WTC11 (cell line): ENCODE measurements around the gene CEMIP. TPM values are rescaled to one million over a fixed set of nuclear protein-coding genes. Genes with fewer than 3 reads are reported as not detected.

Experiments used
- ATAC-seq: fragments of 200-7000 bp; cut with Tn5 transposase; 2 replicates; pipeline ENCODE4 v1.10.0; 2021; ENCODE audit warnings: mild to moderate bottlenecking, moderate library complexity
- CTCF ChIA-PET: fragments of 300-600 bp; sonication (Branson Sonifier 250); formaldehyde crosslinking; loops from one replicate; lab custom pipeline; 2021; ENCODE audit warnings: antibody characterized with exemption; lab: Charles Lee
- POLR2A ChIA-PET: fragments of 350-600 bp; sonication (Branson Sonifier 250); formaldehyde crosslinking; loops from one replicate; lab custom pipeline; 2021; ENCODE audit warnings: antibody characterized with exemption; lab: Charles Lee
- DNase-seq: peaks from one replicate; pipeline ENCODE4 v3.0.0; 2021; ENCODE audit warnings: low spot score
- H3K27ac Mint-ChIP-seq: 2 replicates; pipeline ENCODE4 v1.8.0; 2021; ENCODE audit warnings: mixed read lengths
- H3K27me3 Mint-ChIP-seq: 2 replicates; pipeline ENCODE4 v1.8.0; 2021; ENCODE audit warnings: low read depth, mild to moderate bottlenecking, moderate library complexity, mixed read lengths
- H3K36me3 Mint-ChIP-seq: 2 replicates; pipeline ENCODE4 v1.8.0; 2021; ENCODE audit warnings: mixed read lengths
- H3K4me1 Mint-ChIP-seq: 2 replicates; pipeline ENCODE4 v1.8.0; 2022; ENCODE audit warnings: mixed read lengths
- H3K4me3 Mint-ChIP-seq: 2 replicates; pipeline ENCODE4 v1.8.0; 2021; ENCODE audit warnings: mild to moderate bottlenecking, moderate library complexity, mixed read lengths
- H3K9me3 Mint-ChIP-seq: 2 replicates; pipeline ENCODE4 v1.8.0; 2021; ENCODE audit warnings: mixed read lengths
- AR ChIP-seq: fragments of 250-450 bp; sonication (Bioruptor Pico); IDR thresholded peaks from 2 replicates; pipeline ENCODE4 v1.9.0; 2021; ENCODE audit warnings: mild to moderate bottlenecking
- ATF6 ChIP-seq: sonication (generic); formaldehyde crosslinking; IDR thresholded peaks from 2 replicates; pipeline ENCODE4 v1.8.1; 2023; ENCODE audit warnings: mild to moderate bottlenecking, missing genetic modification reagents
- CBFB ChIP-seq: sonication (generic); formaldehyde crosslinking; IDR thresholded peaks from 2 replicates; pipeline ENCODE4 v1.8.1; 2022; ENCODE audit warnings: mild to moderate bottlenecking, low read depth, missing genetic modification reagents
- CTCF ChIP-seq: fragments of 200-600 bp; IDR thresholded peaks from 2 replicates; pipeline ENCODE4 v1.8.0; 2022; ENCODE audit warnings: antibody characterized with exemption
- E2F4 ChIP-seq: sonication (generic); formaldehyde crosslinking; IDR thresholded peaks from 2 replicates; pipeline ENCODE4 v1.8.1; 2022; ENCODE audit warnings: low read depth, mild to moderate bottlenecking, moderate library complexity, missing genetic modification reagents, borderline replicate concordance
- E2F5 ChIP-seq: sonication (generic); formaldehyde crosslinking; IDR thresholded peaks from 2 replicates; pipeline ENCODE4 v1.8.1; 2022; ENCODE audit warnings: mild to moderate bottlenecking, moderate library complexity, missing genetic modification reagents
- ELF4 ChIP-seq: sonication (generic); formaldehyde crosslinking; IDR thresholded peaks from 2 replicates; pipeline ENCODE4 v1.8.1; 2022; ENCODE audit warnings: low read depth, mild to moderate bottlenecking, moderate library complexity, missing genetic modification reagents
- ERG ChIP-seq: fragments of 250-450 bp; sonication (Bioruptor Pico); IDR thresholded peaks from 2 replicates; pipeline ENCODE4 v1.8.0; 2021; ENCODE audit warnings: mild to moderate bottlenecking
- ETV6 ChIP-seq: sonication (generic); formaldehyde crosslinking; IDR thresholded peaks from 2 replicates; pipeline ENCODE4 v1.8.1; 2022; ENCODE audit warnings: mild to moderate bottlenecking, missing genetic modification reagents
- FOXP4 ChIP-seq: sonication (generic); formaldehyde crosslinking; IDR thresholded peaks from 2 replicates; pipeline ENCODE4 v1.8.0; 2022; ENCODE audit warnings: mild to moderate bottlenecking, missing genetic modification reagents
- IRF2 ChIP-seq: sonication (generic); formaldehyde crosslinking; IDR thresholded peaks from 2 replicates; pipeline ENCODE4 v1.8.0; 2022; ENCODE audit warnings: low read depth, missing genetic modification reagents, borderline replicate concordance
- MXD4 ChIP-seq: fragments of 250-450 bp; sonication (Bioruptor Pico); IDR thresholded peaks from 2 replicates; pipeline ENCODE4 v1.8.0; 2021; ENCODE audit warnings: mild to moderate bottlenecking, moderate library complexity, borderline replicate concordance
- RORB ChIP-seq: fragments of 250-450 bp; sonication (Bioruptor Pico); IDR thresholded peaks from 2 replicates; pipeline ENCODE4 v1.9.0; 2021; ENCODE audit warnings: mild to moderate bottlenecking
- SOX15 ChIP-seq: fragments of 250-450 bp; sonication (Bioruptor Pico); IDR thresholded peaks from 2 replicates; pipeline ENCODE4 v1.9.0; 2021; ENCODE audit warnings: mild to moderate bottlenecking
- ZMAT4 ChIP-seq: fragments of 250-450 bp; sonication (Bioruptor Pico); IDR thresholded peaks from 2 replicates; pipeline ENCODE4 v1.9.0; 2021; ENCODE audit warnings: mild to moderate bottlenecking
- ZNF396 ChIP-seq: fragments of 250-450 bp; sonication (Bioruptor Pico); IDR thresholded peaks from 2 replicates; pipeline ENCODE4 v1.8.0; 2021; ENCODE audit warnings: mild to moderate bottlenecking, moderate library complexity, borderline replicate concordance
- ZNF532 ChIP-seq: fragments of 250-450 bp; sonication (Bioruptor Pico); IDR thresholded peaks from 2 replicates; pipeline ENCODE4 v1.9.0; 2021; ENCODE audit warnings: mild to moderate bottlenecking, borderline replicate concordance
- total RNA-seq: library from RNA; stranded (reverse); gene quantifications from 3 replicates; pipeline ENCODE4 v1.2.3, GENCODE V29; 2021

The CEMIP gene
- total RNA-seq, 1 experiment from 2014 or later: 0.87 TPM

- TF ChIP-seq ETV6 (no peak), CTCF (no peak), ZMAT4 (no peak)
- ATAC-seq: no peak
- Mint-ChIP-seq H3K27ac (no peak overlapping the region), H3K9me3 (no peaks in the 10 kb centered on the region), H3K4me3 (no peak overlapping the region), H3K27me3 (no peaks in the 10 kb centered on the region), H3K36me3 (no peaks in the 10 kb centered on the region), H3K4me1 (no peaks in the 10 kb centered on the region)
- DNase-seq: no peak
- ChIA-PET CTCF (interaction anchor here (0.9 kb wide), 1 partner anchor 341 kb away, joined by 3 read pairs; no protein-coding TSS in a partner anchor), POLR2A (no interaction called here)
Measured at GRCh38 chr15:80925597-80926059, 146.5 kb downstream of the CEMIP start.

- H3K4me3 Mint-ChIP-seq: no peak overlapping the region
- no peaks in the 10 kb centered on the region for H3K27me3 Mint-ChIP-seq
- no peaks in the 10 kb centered on the region for H3K4me1 Mint-ChIP-seq
- no peak for DNase-seq
- no peaks in the 10 kb centered on the region for H3K36me3 Mint-ChIP-seq
- no peak overlapping the region; the same call in 1 of the 2 replicates for H3K27ac Mint-ChIP-seq
- ChIA-PET CTCF (interaction anchor here (0.9 kb wide), 1 partner anchor 340 kb away, joined by 3 read pairs; no protein-coding TSS in a partner anchor), POLR2A (no interaction called here)
- H3K9me3 Mint-ChIP-seq: no peaks in the 10 kb centered on the region
- ATAC-seq: no peak
- no peak for TF ChIP-seq CBFB (CRISPR knock-in tag)
- no peak for TF ChIP-seq AR (CRISPR knock-in tag)
- TF ChIP-seq E2F5 (CRISPR knock-in tag): no peak
- no peak for TF ChIP-seq RORB (CRISPR knock-in tag)
- TF ChIP-seq ATF6 (CRISPR knock-in tag): no peak
- TF ChIP-seq ZNF532 (CRISPR knock-in tag): no peak
- TF ChIP-seq IRF2 (CRISPR knock-in tag): no peak
- no peak for TF ChIP-seq E2F4
- no peak for TF ChIP-seq MXD4 (CRISPR knock-in tag)
- TF ChIP-seq ZNF396 (CRISPR knock-in tag): no peak
- TF ChIP-seq SOX15 (CRISPR knock-in tag): no peak
- no peak for TF ChIP-seq ELF4 (CRISPR knock-in tag)
- no peak for TF ChIP-seq FOXP4 (CRISPR knock-in tag)
- TF ChIP-seq ERG (CRISPR knock-in tag): no peak
Measured at GRCh38 chr15:80926126-80926525, 147.0 kb downstream of the CEMIP start.
